BJ (cell line): ENCODE results near the gene PIK3C2G. TPM values are rescaled to one million over a fixed set of nuclear protein-coding genes. Genes with fewer than 3 reads are reported as not detected.

ENCODE experiments used
- CTCF ChIA-PET: fragments of 350-600 bp; formaldehyde crosslinking; extraction: SDS; loops from one replicate; lab custom pipeline; 2021; ENCODE audit warnings: antibody characterized with exemption, inconsistent platforms; lab: Yijun Ruan, JAX
- POLR2A ChIA-PET: fragments of 300-600 bp; sonication (Branson Sonifier 250); formaldehyde crosslinking; extraction: SDS; loops from one replicate; lab custom pipeline; 2021; ENCODE audit warnings: antibody characterized with exemption; lab: Charles Lee
- DNase-seq: peaks from one replicate; pipeline ENCODE4 v3.0.0-alpha.2; 2011; ENCODE audit warnings: low read depth
- H3K27me3 ChIP-seq: 2 replicates; pipeline ENCODE4 v1.6.0; 2011; ENCODE audit warnings: low read length; ENCODE audit not compliant: control insufficient read depth, insufficient read depth
- H3K36me3 ChIP-seq: 2 replicates; pipeline ENCODE4 v1.5.1; 2011; ENCODE audit warnings: low read length; ENCODE audit not compliant: control insufficient read depth, insufficient read depth
- H3K4me3 ChIP-seq: 2 replicates; pipeline ENCODE4 v1.5.1; 2011; ENCODE audit warnings: low read depth, mild to moderate bottlenecking, control low read depth, low read length
- polyA plus RNA-seq: library from polyadenylated mRNA; depleted of rRNA; stranded (reverse); fragments of >200 nt; gene quantifications from 2 replicates; pipeline ENCODE4 v1.2.3, GENCODE V29; 2011
- TF ChIP-seq, protein P1 (sequence below): IDR thresholded peaks from 2 replicates; pipeline ENCODE4 v1.5.1; 2011; ENCODE audit warnings: low read depth, mild to moderate bottlenecking, control low read depth, inconsistent platforms, low read length, moderate library complexity; ENCODE audit not compliant: insufficient read depth

Gene PIK3C2G
- polyA plus RNA-seq, 1 experiment: not detected

DNA sequence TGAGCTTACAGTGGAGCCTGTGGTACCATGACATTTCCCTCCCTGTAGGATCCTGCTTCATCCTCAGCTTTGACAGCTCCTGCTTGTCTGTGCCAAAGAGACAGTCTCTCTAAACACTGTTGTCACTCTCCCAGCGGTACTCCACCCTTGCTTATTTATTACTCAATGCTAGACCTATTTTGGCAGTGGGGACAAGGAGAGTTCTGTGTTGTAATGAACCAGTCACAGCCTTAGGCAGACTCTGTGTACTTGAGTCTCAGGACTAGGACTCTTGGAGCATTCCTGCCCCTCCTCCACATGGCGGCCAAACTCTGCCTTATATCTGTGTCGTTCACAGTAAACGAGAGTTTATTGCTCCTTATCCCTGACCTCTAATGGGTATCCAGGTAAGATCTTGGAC lies 70.9 kb downstream of the PIK3C2G start:
- Histone ChIP-seq H3K4me3 (no peak overlapping the region), H3K27me3 (no peaks in the 10 kb centered on the region), H3K36me3 (no peaks in the 10 kb centered on the region)
- POLR2A ChIA-PET: no interaction called here
- TF ChIP-seq, protein P1, sequence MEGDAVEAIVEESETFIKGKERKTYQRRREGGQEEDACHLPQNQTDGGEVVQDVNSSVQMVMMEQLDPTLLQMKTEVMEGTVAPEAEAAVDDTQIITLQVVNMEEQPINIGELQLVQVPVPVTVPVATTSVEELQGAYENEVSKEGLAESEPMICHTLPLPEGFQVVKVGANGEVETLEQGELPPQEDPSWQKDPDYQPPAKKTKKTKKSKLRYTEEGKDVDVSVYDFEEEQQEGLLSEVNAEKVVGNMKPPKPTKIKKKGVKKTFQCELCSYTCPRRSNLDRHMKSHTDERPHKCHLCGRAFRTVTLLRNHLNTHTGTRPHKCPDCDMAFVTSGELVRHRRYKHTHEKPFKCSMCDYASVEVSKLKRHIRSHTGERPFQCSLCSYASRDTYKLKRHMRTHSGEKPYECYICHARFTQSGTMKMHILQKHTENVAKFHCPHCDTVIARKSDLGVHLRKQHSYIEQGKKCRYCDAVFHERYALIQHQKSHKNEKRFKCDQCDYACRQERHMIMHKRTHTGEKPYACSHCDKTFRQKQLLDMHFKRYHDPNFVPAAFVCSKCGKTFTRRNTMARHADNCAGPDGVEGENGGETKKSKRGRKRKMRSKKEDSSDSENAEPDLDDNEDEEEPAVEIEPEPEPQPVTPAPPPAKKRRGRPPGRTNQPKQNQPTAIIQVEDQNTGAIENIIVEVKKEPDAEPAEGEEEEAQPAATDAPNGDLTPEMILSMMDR: no peak
- CTCF ChIA-PET: interaction anchor here (0.8 to 1.2 kb wide), 3 partner anchors 69 to 185 kb away, joined by 3 to 5 read pairs (median 4); no protein-coding TSS in a partner anchor
- DNase-seq: no peak

DNA sequence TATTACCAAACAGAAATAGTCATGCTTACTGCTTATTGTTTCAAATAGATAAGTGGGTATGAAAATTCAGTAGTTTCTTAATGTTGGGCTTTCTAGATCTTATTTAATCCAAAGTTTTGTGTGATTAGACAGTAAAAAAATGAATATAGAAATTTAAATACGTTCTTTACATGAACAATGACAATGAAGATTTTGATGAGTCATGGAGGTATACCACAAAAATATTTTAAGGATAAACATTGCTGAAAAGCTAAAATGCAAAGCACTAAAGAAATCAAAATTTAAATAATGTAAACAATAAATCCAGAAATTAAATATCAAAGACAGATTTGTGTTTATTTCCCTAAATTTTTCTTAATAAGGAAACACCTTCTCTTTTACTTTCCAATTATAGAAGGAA lies 78.3 kb downstream of the PIK3C2G start:
- no peaks in the 10 kb centered on the region for H3K27me3 ChIP-seq
- ChIA-PET CTCF (interaction anchor here (1.1 to 2.0 kb wide), 2 partner anchors 19 to 27 kb away, joined by 4 to 11 read pairs; no protein-coding TSS in a partner anchor), POLR2A (no interaction called here)

DNA sequence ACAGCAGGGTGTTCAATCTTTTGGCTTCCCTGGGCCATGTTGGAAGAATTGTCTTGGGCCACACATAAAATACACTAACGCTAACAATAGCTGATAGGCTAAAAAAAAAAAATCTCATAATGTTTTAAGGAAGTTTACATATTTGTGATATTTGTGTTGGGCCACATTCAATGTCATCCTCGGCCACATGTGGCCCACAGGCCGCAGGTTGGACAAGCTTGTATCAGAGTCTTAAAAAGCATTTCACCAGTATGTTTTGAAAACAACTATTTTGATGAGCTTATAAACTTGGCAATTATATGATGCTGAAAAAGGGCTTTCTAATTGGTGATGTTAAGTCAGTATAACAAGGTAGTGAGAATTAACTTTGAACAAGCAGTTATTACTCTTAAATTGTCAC lies 78.9 kb downstream of the PIK3C2G start:
- no peaks in the 10 kb centered on the region for H3K36me3 ChIP-seq
- ChIA-PET CTCF (interaction anchor here (0.6 to 2.0 kb wide), 5 partner anchors 20 to 743 kb away, joined by 3 to 11 read pairs (median 4); no protein-coding TSS in a partner anchor), POLR2A (no interaction called here)
- no peak for DNase-seq
- no peak overlapping the region for H3K4me3 ChIP-seq
- TF ChIP-seq, protein P1: no peak
- H3K27me3 ChIP-seq: no peaks in the 10 kb centered on the region

More for the DNA sequence above, 78.3 kb downstream of the PIK3C2G start:
- no peak overlapping the region for H3K4me3 ChIP-seq
- TF ChIP-seq, protein P1: no peak
- DNase-seq: no peak
- H3K36me3 ChIP-seq: no peaks in the 10 kb centered on the region

DNA sequence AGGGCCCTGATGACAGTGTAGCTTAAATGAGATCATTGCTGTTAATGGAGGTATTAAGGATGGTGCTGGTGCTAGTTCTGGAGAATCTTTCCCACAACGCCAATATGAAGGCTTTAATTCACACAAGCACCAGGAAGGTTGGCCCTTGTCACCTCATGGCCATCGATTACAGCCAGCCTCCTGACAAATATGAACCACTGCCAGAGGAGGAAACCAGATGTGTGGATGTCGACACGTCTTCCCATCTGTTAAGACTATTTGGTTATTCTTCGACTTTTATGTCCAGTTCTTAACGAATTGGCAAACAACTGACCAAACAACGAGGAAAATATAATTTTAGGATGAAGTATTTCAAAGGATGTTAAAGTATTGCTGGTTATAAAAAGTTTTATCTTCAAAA lies 79.5 kb downstream of the PIK3C2G start:
- CTCF ChIA-PET: interaction anchor here (0.6 to 2.0 kb wide), 6 partner anchors 20 to 742 kb away, joined by 3 to 11 read pairs (median 4); no protein-coding TSS in a partner anchor
- POLR2A ChIA-PET: no interaction called here
- Histone ChIP-seq H3K36me3 (no peaks in the 10 kb centered on the region), H3K4me3 (no peak overlapping the region), H3K27me3 (no peaks in the 10 kb centered on the region)
- TF ChIP-seq, protein P1: no peak
- DNase-seq: no peak

DNA sequence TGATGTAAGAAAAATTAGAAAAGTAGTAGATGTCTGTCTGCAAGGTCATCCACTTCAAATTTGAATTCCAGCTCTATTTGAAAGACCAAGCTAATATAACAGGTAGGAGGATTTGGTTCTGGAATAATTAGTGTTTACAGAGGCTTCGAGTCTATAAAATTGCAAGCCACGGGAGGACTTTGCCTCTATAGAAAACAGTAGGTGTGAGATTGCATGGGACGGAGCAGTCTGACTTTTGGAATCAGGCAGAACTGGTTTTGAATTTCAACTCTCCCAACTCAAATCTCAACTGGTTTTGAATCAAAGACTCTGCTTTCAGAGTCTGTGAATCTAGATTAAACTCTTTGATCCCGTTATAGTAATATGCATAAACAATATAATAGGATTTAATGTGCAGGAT lies 82.4 kb downstream of the PIK3C2G start:
- Histone ChIP-seq H3K36me3 (no peaks in the 10 kb centered on the region), H3K27me3 (no peaks in the 10 kb centered on the region), H3K4me3 (no peak overlapping the region)
- no peak for DNase-seq
- ChIA-PET CTCF (no interaction called here), POLR2A (no interaction called here)
- TF ChIP-seq, protein P1: no peak
